Glomerular endothelial cell (primary cell): ENCODE data around the gene FREM1. TPM values are rescaled to one million over a fixed set of nuclear protein-coding genes. Genes with fewer than 3 reads are reported as not detected.

ENCODE experiments used
- DNase-seq: peaks from one replicate; pipeline ENCODE4 v3.0.0-alpha.2; 2011; ENCODE audit warnings: low read depth, low spot score; ENCODE audit errors: extremely low read depth
- total RNA-seq: library from RNA; depleted of rRNA; stranded (reverse); fragments of >200 nt; gene quantifications from 2 replicates; pipeline ENCODE4 v1.2.3, GENCODE V29; 2015

FREM1 gene
- total RNA-seq, 1 donor from 2014 or later, result 0.06 TPM

DNA sequence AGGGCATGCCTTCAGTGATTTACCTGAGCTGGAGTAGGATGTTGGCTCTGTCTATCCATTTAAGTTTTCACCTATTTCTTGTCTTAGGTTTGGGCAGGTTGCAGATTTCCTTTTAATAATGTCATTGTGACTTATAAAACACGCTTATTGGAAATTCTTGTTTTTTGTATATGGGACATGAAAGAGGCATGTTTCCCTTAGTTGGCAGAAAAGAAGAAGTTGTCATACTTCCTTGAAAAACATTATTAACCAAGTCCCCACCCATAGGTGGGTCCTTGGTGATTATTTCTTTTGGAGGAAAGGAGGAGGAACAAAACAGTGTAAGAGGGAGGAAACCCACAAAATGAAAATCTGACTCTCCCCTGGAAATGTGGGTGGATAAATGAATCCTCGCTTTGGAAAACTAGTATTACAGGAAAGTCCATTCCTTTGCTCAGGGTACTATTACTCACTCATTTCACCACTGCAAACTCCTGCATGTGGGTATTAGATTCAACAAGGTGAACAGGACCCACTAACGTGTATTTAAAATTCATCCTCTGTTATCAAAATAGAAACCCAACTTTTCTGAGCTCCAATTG, 197.0 kb downstream of the FREM1 start:
- DNase-seq, result no peak

GRCh38 chr9:14710804-14711203, 199.4 kb downstream of the FREM1 start:
- no peak for DNase-seq

GRCh38 chr9:14706530-14707140, 203.6 kb downstream of the FREM1 start:
- no peak for DNase-seq

GRCh38 chr9:14705079-14705478, 205.1 kb downstream of the FREM1 start:
- DNase-seq, result no peak

DNA sequence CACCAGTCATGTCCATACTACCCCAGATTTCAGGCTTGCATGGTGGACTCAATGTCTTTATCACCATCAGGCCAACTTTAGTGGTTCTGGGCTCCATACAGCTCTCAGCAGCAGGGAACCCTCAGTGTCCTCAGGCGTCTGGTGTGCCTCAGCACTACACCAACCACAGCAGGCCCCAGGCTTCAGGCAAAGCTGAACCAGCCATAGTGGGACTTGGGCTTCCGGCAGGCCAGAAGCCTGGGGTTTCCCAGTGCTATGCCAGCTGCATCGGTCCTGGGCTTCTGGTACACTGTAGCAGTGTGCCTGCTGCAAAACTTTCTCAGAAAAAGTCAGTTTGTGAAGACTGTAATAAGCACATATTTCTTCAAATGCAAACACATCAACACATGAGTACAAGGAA, 205.9 kb downstream of the FREM1 start:
- DNase-seq, result no peak

- no peak for DNase-seq
Observed at GRCh38 chr9:14702200-14702720, 208.0 kb downstream of the FREM1 start.

GRCh38 chr9:14693251-14693861, 216.9 kb downstream of the FREM1 start, which contains the start of gene ZDHHC21:
Gene ZDHHC21, minus strand, starts transcription at chr9:14693432. Its CDS starts 19,092 bp downstream, at chr9:14674340.
- DNase-seq, result no peak

DNA sequence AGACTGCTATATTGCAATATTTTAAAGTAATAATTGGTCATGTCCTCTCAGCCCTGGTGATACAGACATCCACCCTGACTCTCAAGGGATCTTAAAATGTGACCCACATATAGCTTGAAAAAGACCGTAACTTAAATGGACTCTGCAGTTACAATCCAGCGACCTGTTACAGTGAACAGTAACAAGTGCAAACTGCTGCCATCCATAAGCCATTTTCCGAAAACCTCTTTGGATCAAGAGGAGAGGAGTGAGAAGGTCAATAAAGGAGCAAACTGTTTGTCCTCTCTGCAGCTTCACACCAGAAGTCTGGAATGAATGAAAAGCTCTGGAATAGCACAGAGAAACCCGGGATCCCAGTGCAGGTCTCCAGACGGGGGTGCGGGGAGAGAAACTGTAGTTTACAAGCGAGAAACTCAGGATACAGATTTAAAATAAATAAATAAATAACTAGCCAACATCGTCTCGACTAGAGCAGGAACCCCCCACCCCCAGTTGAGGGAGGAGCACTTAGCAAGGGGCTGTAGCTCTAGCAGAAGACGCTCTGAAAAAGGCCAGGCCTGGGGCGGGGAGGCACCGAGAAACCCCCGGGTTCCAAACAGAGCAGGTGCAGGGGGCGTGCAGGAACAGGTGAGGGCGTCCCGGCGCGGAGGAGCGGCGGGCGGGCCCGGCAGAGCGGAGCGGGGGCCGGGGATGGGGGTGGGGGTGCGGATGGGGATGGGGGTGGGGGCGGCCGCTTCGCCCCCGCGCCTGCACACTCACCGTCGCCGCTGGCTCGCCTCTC, 217.6 kb downstream of the FREM1 start:
- DNase-seq, result no peak

DNA sequence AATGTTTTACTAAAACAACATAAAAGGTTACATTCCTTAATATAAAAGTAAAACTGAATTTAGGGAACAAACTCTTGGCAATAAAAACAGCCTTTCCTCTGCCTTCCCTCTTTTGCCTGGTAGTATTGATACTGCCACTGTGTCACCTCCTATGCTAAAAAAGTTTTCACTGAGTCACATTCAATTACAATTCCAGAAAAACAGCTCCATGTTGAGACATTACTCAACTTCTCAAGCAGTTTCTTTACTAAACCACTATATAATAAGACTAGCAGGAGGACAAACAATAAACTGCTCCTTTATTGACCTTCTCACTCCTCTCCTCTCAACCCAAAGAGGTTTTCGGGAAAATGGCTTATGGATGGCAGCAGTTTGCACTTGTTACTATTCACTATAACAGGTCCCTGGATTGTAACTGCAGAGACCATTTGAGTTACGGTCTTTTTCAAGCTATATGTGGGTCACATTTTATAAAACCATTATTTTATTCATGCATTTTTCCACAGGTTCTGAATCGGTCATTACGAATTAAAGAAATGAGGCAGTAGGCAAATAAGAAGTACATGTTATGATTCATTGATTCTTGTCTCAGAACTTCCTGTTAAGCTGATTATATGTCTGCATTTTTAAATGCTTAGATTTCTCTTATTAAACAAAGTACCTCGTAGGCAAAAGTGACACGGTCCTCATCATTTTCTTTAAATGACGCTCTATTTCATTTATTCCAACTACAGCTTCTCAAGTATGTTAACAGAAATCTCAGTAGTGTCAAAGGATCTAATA, 219.1 kb downstream of the FREM1 start:
- no peak for DNase-seq

DNA sequence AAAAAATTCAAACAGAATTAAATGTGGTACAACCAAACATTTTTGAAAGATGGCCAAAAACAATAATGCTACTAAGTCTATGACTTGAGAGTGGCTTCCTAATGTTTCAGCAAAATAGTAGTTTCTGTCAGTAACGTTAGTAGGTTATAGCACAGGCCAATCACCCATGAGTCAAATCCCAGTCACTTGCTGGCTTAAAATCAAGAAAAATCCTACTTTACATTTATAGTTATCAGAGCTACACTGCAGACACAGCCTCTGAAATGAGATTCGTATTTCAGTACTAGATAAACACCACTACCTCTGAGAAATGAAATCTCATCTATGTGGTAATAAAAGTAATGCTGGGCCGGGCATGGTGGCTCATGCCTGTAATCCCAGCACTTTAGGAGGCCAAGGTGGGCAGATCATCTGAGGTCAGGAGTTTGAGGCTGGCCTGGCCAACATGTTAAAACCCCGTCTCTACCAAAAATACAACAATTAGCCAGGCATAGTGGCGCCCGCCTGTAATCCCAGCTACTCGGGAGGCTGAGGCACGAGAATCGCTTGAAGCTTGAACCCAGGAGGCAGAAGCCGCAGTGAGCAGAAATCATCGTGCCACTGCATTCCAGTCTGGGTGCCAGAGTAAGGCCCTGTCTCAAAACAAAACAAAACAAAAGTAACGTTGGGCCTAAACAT, 223.0 kb downstream of the FREM1 start:
- no peak for DNase-seq

GRCh38 chr9:14686168-14686567, 224.1 kb downstream of the FREM1 start:
- DNase-seq, result no peak

Other genes starting within 250 kb of the FREM1 start
- 14.1 and 20.1 TPM in 2 replicates for gene ZDHHC21, start 217.0 kb downstream of the FREM1 start, total RNA-seq
- gene CER1, start 187.7 kb downstream of the FREM1 start, total RNA-seq, result not detected in 2 replicates